ENCODE data around the gene ATXN1. TPM values are rescaled to one million over a fixed set of nuclear protein-coding genes. Genes with fewer than 3 reads are reported as not detected.

Gene ATXN1
- total and polyA plus RNA-seq, 2 of the 8 experiments (the other 6 are each of a cell fraction or from before 2014, with no cell fraction given), result 1.6 to 4.0 TPM

DNA sequence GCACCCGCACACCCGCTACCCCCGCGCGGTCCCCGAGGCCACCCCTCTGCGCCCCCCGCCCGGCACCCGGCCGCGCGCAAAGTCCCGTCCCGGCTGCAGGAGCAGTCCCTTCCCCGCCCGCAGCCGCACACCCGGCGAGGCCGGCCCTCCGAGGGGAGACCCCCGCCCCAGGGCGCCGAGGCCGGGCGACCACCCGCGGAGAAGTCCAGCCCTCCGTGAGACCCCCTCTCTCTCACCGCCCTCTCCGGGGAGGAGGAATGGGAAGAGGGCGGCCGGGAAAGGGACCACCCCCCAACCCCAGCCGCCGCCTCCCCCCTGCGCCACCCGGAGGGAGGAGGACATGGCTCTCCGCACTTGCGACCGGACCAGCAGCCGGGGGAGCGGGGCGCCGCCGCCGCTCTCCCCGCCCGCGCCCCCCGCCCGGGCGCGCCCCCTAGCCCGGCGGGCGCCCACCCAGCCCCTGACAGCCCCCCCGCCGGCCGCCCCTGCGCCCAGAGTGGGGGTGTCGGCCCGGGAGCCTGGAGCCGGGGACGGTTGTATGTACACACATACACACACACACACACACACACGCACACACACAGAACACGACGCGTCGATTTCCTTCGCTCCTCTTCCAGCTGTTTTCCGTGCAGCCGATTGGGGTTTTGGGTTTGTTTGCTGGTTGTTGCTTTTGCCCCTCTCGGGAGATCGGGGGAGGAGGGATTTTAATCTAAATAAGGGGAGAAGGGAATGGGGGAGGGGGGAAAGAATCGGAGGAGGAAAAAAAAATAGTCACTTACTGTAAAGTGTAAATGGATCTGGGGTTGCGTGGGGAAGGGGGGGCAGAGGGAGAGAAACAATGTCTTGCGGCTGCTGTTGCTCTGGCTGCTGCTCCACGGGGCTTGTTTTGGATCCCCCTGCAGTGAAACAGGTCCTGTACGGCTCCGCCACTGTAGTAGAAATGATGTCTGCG is at the start of gene ATXN1 (continued):
- TF ChIP-seq EGR1 (IDR thresholded peaks at IDR 0.05; ENCODE audit: borderline replicate concordance, low read depth, low read length), result no peak
- no peak for TF ChIP-seq ZNF274 (IDR thresholded peaks at IDR 0.05; ENCODE audit: borderline replicate concordance, extremely low read depth, low read length)
- TF ChIP-seq RBBP5 (IDR thresholded peaks at IDR 0.05; ENCODE audit: borderline replicate concordance, low read depth, low read length), result 0 out of 2 replicates have a peak, but pooled peaks have one; percentile 52
- TF ChIP-seq MAFK (IDR thresholded peaks at IDR 0.05; ENCODE audit: low read depth, low read length), result no peak
- peak in 1 of 2 experiments; percentile 33; a peak in 1 of 4 replicates for TF ChIP-seq HDAC2 (IDR thresholded peaks at IDR 0.05; ENCODE audit: borderline replicate concordance in 1 of 2, low read depth in 2 of 2, low read length in 2 of 2)
